Measurements from ENCODE around the gene ITGAV. TPM values are rescaled to one million over a fixed set of nuclear protein-coding genes. Genes with fewer than 3 reads are reported as not detected.

The ITGAV gene
- total and polyA plus RNA-seq, 2 donors (not counting 3 experiments of a cell fraction or from before 2014, with no cell fraction given), result 61.8 to 131 TPM

DNA sequence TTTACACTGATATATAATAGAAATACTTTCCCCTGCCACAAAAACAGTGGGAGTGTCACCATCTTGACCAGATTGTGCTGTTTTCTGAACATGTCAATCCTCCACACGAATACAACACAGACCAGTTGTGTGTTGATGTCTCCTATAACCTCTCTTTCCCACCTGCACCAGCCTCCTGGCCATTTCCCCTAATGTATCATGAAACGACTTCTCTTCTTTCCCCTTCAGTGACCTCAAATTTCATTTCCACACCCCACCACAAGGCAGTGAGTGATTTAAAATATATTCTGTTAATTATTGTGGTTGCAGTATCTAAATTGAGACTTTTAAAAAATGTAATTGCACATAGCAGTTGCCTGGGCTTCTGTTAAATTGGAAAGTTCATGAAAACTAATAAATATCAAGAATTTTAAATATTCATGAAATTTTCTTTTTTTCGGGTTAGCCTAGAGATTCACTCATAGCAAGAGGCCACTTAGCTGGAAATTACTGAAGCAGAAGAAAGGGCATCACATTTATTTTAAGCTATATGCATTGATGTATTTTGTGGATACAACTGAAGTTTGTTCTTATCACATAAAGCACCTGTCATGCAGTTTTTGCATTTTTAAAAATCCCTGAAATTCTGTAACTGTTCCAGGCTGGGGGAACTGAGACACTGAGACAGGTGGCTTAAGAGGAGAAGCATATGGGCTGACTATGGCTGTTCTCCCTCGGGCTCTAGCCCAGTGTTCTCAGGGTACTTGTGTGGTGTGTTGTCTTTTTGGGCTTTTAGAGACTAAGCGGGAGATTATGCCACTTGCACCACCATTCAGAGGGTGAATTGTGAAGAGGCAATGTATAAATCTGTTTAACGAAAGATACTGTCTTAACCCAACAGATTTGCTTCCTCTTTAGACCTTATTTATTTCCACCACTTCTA is 119.9 kb downstream of the ITGAV start:
- Histone ChIP-seq H3K9me1 (replicated peaks; ENCODE audit: control insufficient read depth, extremely low read depth, insufficient read depth, low read length) (no peaks in the 10 kb centered on the region), H3K36me3 (ENCODE audit: control insufficient read depth in 2 of 2, extremely low read depth in 1 of 2, insufficient read depth in 2 of 2, low read length in 2 of 2) (no peaks in the 10 kb centered on the region), H3K27me3 (ENCODE audit: control insufficient read depth in 2 of 2, insufficient read depth in 2 of 2, low read length in 2 of 2) (no peaks in the 10 kb centered on the region), H3K9ac (replicated peaks; ENCODE audit: extremely low read depth, insufficient read depth, low read length) (no peak overlapping the region), H3K9me3 (replicated peaks; ENCODE audit: control insufficient read depth, insufficient read depth, low read length) (no peaks in the 10 kb centered on the region), H3K4me2 (ENCODE audit: insufficient read depth, low read length) (no peak overlapping the region), H4K20me1 (replicated peaks; ENCODE audit: control insufficient read depth, extremely low read depth, insufficient read depth, low read length) (peaks cover 2% of the 10 kb centered on the region), H3K4me3 (replicated peaks in 1 of 3; ENCODE audit: insufficient read depth in 1 of 3, low read depth in 1 of 3, low read length in 3 of 3) (no peak overlapping the region), H3K79me2 (ENCODE audit: control insufficient read depth, insufficient read depth, low read length) (no peaks in the 10 kb centered on the region), H3K27ac (ENCODE audit: insufficient read depth, low read depth, low read length) (no peak overlapping the region), H2AFZ (ENCODE audit: low read depth, low read length) (no peak overlapping the region), H3K4me1 (ENCODE audit: control insufficient read depth, extremely low read depth, insufficient read depth, low read length) (no peaks in the 10 kb centered on the region)
- FAIRE-seq (no peak), DNase-seq (ENCODE audit: low read depth, low spot score) (no peak)
- BruUV-seq (replicated peaks), result no TSS peak
- CTCF ChIA-PET, result no interaction called here
- TF ChIP-seq POLR2A (IDR thresholded peaks at IDR 0.05; ENCODE audit: low read depth, low read length), result no peak
- TF ChIP-seq, protein P1, sequence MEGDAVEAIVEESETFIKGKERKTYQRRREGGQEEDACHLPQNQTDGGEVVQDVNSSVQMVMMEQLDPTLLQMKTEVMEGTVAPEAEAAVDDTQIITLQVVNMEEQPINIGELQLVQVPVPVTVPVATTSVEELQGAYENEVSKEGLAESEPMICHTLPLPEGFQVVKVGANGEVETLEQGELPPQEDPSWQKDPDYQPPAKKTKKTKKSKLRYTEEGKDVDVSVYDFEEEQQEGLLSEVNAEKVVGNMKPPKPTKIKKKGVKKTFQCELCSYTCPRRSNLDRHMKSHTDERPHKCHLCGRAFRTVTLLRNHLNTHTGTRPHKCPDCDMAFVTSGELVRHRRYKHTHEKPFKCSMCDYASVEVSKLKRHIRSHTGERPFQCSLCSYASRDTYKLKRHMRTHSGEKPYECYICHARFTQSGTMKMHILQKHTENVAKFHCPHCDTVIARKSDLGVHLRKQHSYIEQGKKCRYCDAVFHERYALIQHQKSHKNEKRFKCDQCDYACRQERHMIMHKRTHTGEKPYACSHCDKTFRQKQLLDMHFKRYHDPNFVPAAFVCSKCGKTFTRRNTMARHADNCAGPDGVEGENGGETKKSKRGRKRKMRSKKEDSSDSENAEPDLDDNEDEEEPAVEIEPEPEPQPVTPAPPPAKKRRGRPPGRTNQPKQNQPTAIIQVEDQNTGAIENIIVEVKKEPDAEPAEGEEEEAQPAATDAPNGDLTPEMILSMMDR (IDR thresholded peaks at IDR 0.05; ENCODE audit: extremely low read depth in 1 of 2, insufficient read depth in 1 of 2, low read depth in 1 of 2, low read length in 2 of 2), result no peak
- no peak for TF ChIP-seq POLR2AphosphoS5 (IDR thresholded peaks at IDR 0.05; ENCODE audit: insufficient read depth, low read depth, low read length)
- TF ChIP-seq MYC (IDR thresholded peaks at IDR 0.05; ENCODE audit: low read depth, low read length), result no peak
- no peak for TF ChIP-seq JUN (IDR thresholded peaks at IDR 0.05; ENCODE audit: borderline replicate concordance, insufficient read depth, insufficient read length, low read depth)
- TF ChIP-seq, protein P2, sequence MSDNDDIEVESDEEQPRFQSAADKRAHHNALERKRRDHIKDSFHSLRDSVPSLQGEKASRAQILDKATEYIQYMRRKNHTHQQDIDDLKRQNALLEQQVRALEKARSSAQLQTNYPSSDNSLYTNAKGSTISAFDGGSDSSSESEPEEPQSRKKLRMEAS (IDR thresholded peaks at IDR 0.05; ENCODE audit: insufficient read depth, insufficient read length), result no peak
- TF ChIP-seq FOS (IDR thresholded peaks at IDR 0.05; ENCODE audit: borderline replicate concordance, insufficient read depth, low read length), result no peak
- TF ChIP-seq GATA2 (IDR thresholded peaks at IDR 0.05; ENCODE audit: insufficient read depth, insufficient read length, low read depth, low read length), result no peak
- no peak for TF ChIP-seq EZH2 (IDR thresholded peaks at IDR 0.05; ENCODE audit: borderline replicate concordance, low read depth, low read length, severe bottlenecking)
- POLR2A ChIA-PET, result no interaction called here
- intact Hi-C loops (cut with micrococcal nuclease), result no loop called here
- dilution Hi-C loops (cut with MboI; ENCODE audit: extremely low pct_ligation_motif_present, low sequenced_read_pairs), result no loop called here
